K562 (cell line): ENCODE results near the gene TEX51. TPM values are rescaled to one million over a fixed set of nuclear protein-coding genes. Genes with fewer than 3 reads are reported as not detected.
A peak's percentile ranks its signal among the peaks of the same experiment; 100 is the strongest.

Experiments used
- ATAC-seq: fragments of 200-7000 bp; cut with Tn5 transposase; 3 replicates; pipeline ENCODE4 v1.9.1; 2020; ENCODE audit warnings: moderate library complexity
- BruUV-seq: library from RNA; stranded (reverse); fragments of 400-500 nt; replicated peaks from 2 replicates; lab custom pipeline; 2021; lab: Mats Ljungman, UMichigan
- CTCF ChIA-PET: fragments of 300-600 bp; formaldehyde crosslinking; extraction: SDS; loops from one replicate; lab custom pipeline; 2021; ENCODE audit warnings: low intra/inter-chr PET ratio; lab: Yijun Ruan, JAX
- POLR2A ChIA-PET: fragments of 300-600, 350-650 bp; sonication (Branson Sonifier 250); formaldehyde crosslinking; extraction: SDS; loops from one replicate; lab custom pipeline; 2021; ENCODE audit warnings: antibody characterized with exemption, inconsistent platforms; lab: Yijun Ruan, JAX
- DNase-seq, 4 experiments: peaks; one replicate each; pipeline versions ENCODE4 v3.0.0 to v3.0.0-alpha.2; 2011 to 2018; ENCODE audit warnings: low spot score in 3 of 4, mixed read lengths in 3 of 4; ENCODE audit errors: extremely low read depth in 1 of 4
- FAIRE-seq: peaks from 2 replicates; lab custom pipeline; 2011; peaks lifted over from hg19 to GRCh38; lab: Jason Lieb, UNC
- H2AFZ ChIP-seq: 2 replicates; pipeline ENCODE4 v1.6.0; 2011; ENCODE audit warnings: low read depth, low read length, control low read depth, inconsistent platforms
- H3K27ac ChIP-seq: fragments of 200-600 bp; 3 replicates; pipeline ENCODE4 v1.8.0; 2011; ENCODE audit warnings: low read depth, mild to moderate bottlenecking, control low read depth, inconsistent platforms, low read length, moderate library complexity, mixed read lengths; ENCODE audit errors: extremely low read depth
- H3K27me3 ChIP-seq, 2 experiments: fragments of 300-600 bp in 1 of 2; 2 replicates in 1 of 2; 3 replicates in 1 of 2; pipeline versions ENCODE4 v1.6.0 to v1.8.0; 2011; ENCODE audit warnings: inconsistent platforms in 2 of 2, low read length in 2 of 2, mild to moderate bottlenecking in 1 of 2, mixed read lengths in 1 of 2, moderate library complexity in 1 of 2; ENCODE audit not compliant: control insufficient read depth in 2 of 2, insufficient read depth in 2 of 2
- H3K36me3 ChIP-seq: fragments of 300-600 bp; 3 replicates; pipeline ENCODE4 v1.8.0; 2011; ENCODE audit warnings: mild to moderate bottlenecking, low read length, inconsistent platforms; ENCODE audit not compliant: control insufficient read depth, insufficient read depth
- H3K4me1 ChIP-seq, 2 experiments: fragments of 200-600 bp in 1 of 2; replicated peaks in 1 of 2; 2 replicates in 1 of 2; 3 replicates in 1 of 2; pipeline versions ENCODE4 v1.5.1 to v1.8.0; 2011; ENCODE audit warnings: inconsistent platforms in 2 of 2, low read length in 2 of 2, mild to moderate bottlenecking in 1 of 2, mixed read lengths in 1 of 2, moderate library complexity in 1 of 2; ENCODE audit not compliant: control insufficient read depth in 2 of 2, insufficient read depth in 2 of 2
- H3K4me2 ChIP-seq: 2 replicates; pipeline ENCODE4 v1.6.1; 2011; ENCODE audit warnings: low read length, control low read depth, inconsistent platforms, mixed read lengths; ENCODE audit not compliant: insufficient read depth
- H3K4me3 ChIP-seq: fragments of 200-600 bp; sonication (generic), shearing (Covaris generic); 2 replicates; pipeline ENCODE4 v1.5.1; 2016; ENCODE audit warnings: control low read depth, inconsistent platforms
- H3K79me2 ChIP-seq: fragments of 200-600 bp; 3 replicates; pipeline ENCODE4 v1.8.0; 2011; ENCODE audit warnings: low read length, inconsistent platforms; ENCODE audit not compliant: control insufficient read depth, insufficient read depth
- H3K9ac ChIP-seq, 2 experiments: 2 replicates each; pipeline versions ENCODE4 v1.6.0 to v1.6.1; 2011; ENCODE audit warnings: low read depth in 2 of 2, low read length in 2 of 2, control low read depth in 1 of 2, inconsistent platforms in 1 of 2, mild to moderate bottlenecking in 1 of 2, mixed read lengths in 1 of 2; ENCODE audit not compliant: insufficient read depth in 1 of 2
- H3K9me1 ChIP-seq: one replicate; pipeline ENCODE4 v1.6.0; 2011; ENCODE audit warnings: inconsistent platforms, mild to moderate bottlenecking, low read length, moderate library complexity; ENCODE audit not compliant: control insufficient read depth, insufficient read depth
- H3K9me3 ChIP-seq: replicated peaks from 2 replicates; pipeline ENCODE4 v1.5.1; 2011; ENCODE audit warnings: low read depth, low read length, inconsistent platforms; ENCODE audit not compliant: control insufficient read depth, insufficient read depth
- H4K20me1 ChIP-seq: replicated peaks from 2 replicates; pipeline ENCODE4 v1.6.1; 2011; ENCODE audit warnings: low read length, inconsistent platforms, mixed read lengths; ENCODE audit not compliant: control insufficient read depth, insufficient read depth
- KHSRP ChIP-seq: fragments of 450-650 bp; IDR thresholded peaks from 2 replicates; pipeline ENCODE4 v1.6.1; 2017
- NBN ChIP-seq: fragments of 450-650 bp; IDR thresholded peaks from 2 replicates; pipeline ENCODE4 v1.6.1; 2016; ENCODE audit warnings: low read depth, mild to moderate bottlenecking
- NFIC ChIP-seq: fragments of 450-650 bp; IDR thresholded peaks from 2 replicates; pipeline ENCODE4 v1.6.1; 2017; ENCODE audit warnings: mild to moderate bottlenecking, inconsistent platforms
- NFIX ChIP-seq: fragments of 250-450 bp; sonication (Bioruptor Pico); IDR thresholded peaks from 2 replicates; pipeline ENCODE4 v1.4.0; 2020; ENCODE audit warnings: low read depth, mild to moderate bottlenecking, moderate library complexity
- ZNF507 ChIP-seq: conservative IDR thresholded peaks from 2 replicates; pipeline ENCODE4 v1.6.1; 2017; ENCODE audit warnings: missing genetic modification characterization, missing compliant biosample characterization
- ZNF57 ChIP-seq: fragments of 450-650 bp; formaldehyde crosslinking; IDR thresholded peaks from 2 replicates; pipeline ENCODE4 v1.4.0; 2020; ENCODE audit warnings: mild to moderate bottlenecking, moderate library complexity
- WGBS: fragments of 100-300 bp; shearing (Covaris generic); methylation state at CpG from one replicate; pipeline ENCODE4 v1.1.6; 2016; ENCODE audit warnings: low coverage, mixed read lengths; ENCODE audit not compliant: insufficient coverage; ENCODE audit errors: missing lambda C conversion rate; 5-methylcytosine and 5-hydroxymethylcytosine counted together
- in situ Hi-C: fragments of 300-500 bp; cut with MboI; formaldehyde crosslinking; loops from 4 replicates; pipeline ENCODE4 v1.15.0; 2018; ENCODE audit warnings: inconsistent platforms, mixed read lengths
- intact Hi-C: fragments of 100-400 bp; cut with micrococcal nuclease; formaldehyde crosslinking; loops from 2 replicates; pipeline ENCODE4 v1.14.2; 2022
- polyA plus RNA-seq, 8 experiments: library from polyadenylated mRNA; depleted of rRNA in 4 of 8; stranded (reverse) in 5 of 8; unstranded in 3 of 8; fragments of >200 nt; fragmentation: Nextera tagmentation in 2 of 8; fragmentation: Illumina TruSeq in 1 of 8; extraction: Ambion mirVana in 2 of 8; extraction: Trizol in 1 of 8; gene quantifications; 2 replicates each; pipeline versions ENCODE4 v1.2.1 to v1.2.3, GENCODE V29; 2011 to 2014; ENCODE audit warnings: inconsistent platforms in 1 of 8, missing spikeins in 1 of 8
- total RNA-seq, 7 experiments: library from RNA; depleted of rRNA in 6 of 7; stranded (reverse); fragments of >200 nt in 6 of 7; fragmentation: Illumina TruSeq in 2 of 7; extraction: Trizol in 2 of 7; gene quantifications; 2 replicates each; pipeline versions ENCODE4 v1.2.1 to v1.2.3, GENCODE V29; 2011 to 2021; ENCODE audit warnings: low replicate concordance in 1 of 7
- TF ChIP-seq, protein P1 (sequence below): sonication (generic); formaldehyde crosslinking; IDR thresholded peaks from 2 replicates; pipeline ENCODE4 v1.8.0; 2023; ENCODE audit warnings: mild to moderate bottlenecking, missing genetic modification reagents

The TEX51 gene
- total and polyA plus RNA-seq, 9 of the 15 experiments (the other 6 are each of a cell fraction or from before 2014, with no cell fraction given) = not detected

DNA sequence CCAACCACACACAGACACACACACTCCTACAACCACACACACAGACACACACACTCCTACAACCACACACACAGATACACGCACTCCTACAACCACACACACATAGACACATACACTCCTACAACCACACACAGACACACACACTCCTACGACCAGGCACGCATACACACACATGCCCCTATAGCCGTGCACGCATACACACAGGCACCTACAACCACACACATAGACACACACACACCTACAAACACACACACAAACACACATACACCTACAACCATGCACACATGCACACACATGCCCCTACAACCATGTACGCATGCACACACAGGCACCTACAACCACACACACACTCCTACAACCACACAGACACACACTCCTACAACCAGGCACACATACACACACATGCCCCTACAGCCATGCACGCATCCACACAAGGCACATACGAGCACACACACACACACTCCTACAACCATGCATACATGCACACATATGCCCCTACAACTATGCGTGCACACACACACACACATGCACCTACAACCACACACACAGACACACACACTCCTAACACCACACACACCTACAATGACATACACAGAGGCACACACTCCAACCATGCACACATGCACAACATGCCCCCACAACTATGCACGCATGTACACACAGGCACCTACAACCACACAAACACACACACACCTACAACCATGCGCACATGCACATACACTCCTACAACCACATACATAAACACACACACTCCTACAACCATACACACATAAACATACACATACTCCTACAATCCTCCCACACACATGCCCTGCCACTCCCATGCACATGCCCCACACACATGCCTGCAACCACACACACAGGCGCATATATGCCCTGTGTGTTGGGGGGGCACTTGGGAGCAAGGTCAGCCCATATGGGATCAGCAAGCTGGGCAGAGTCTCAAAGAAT, 19.1 kb upstream of the TEX51 start:
- Histone ChIP-seq H3K9me1 (no peaks in the 10 kb centered on the region), H3K9me3 (no peaks in the 10 kb centered on the region), H2AFZ (no peak overlapping the region), H3K4me3 (no peak overlapping the region), H3K27ac (no peak overlapping the region), H3K4me2 (no peak overlapping the region), H3K79me2 (no peaks in the 10 kb centered on the region), H3K36me3 (no peaks in the 10 kb centered on the region), H3K9ac (no peak overlapping the region), H4K20me1 (no peaks in the 10 kb centered on the region), H3K4me1 (no peaks in the 10 kb centered on the region), H3K27me3 (peaks cover 0 to 33% of the 10 kb centered on the region in 2 experiments; a peak in 1 of 5 replicates)
- no peak for TF ChIP-seq NFIX
- in situ Hi-C loops = no loop called here
- DNase-seq = no peak
- no TSS peak for BruUV-seq
- intact Hi-C loops = no loop called here
- ATAC-seq = no peak
- CTCF ChIA-PET = no interaction called here
- WGBS = 4% methylated on average over 12 of the region's 12 CpGs
- FAIRE-seq = peak; percentile 69
- POLR2A ChIA-PET = no interaction called here

DNA sequence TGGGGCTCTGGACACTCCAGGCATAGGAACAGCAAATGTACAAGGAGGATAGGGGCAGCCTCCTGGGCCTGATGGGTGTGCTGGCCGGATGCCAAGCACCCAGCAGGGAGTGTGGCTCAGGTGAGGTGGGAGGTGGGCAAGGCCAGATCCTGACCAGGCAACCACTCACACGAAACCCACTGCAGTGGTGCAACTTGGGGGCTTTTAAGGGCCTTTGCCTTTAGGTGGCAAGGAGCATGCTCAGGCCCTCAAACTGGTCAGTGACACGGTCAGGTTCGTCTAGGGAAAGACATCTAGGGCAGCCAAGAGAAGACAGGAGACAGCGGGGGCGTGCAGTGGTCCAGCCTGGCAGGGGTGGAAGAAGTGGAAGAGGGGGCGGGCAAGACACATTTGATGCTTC, 18.4 kb upstream of the TEX51 start:
- ChIA-PET CTCF (no interaction called here), POLR2A (no interaction called here)
- H3K79me2 ChIP-seq = no peaks in the 10 kb centered on the region
- intact Hi-C loops (no loop called here), in situ Hi-C loops (no loop called here)
- TF ChIP-seq ZNF507 (no peak), KHSRP (no peak), ZNF57 (CRISPR knock-in tag) (no peak), NFIC (peak; percentile 63), NBN (no peak)
- TF ChIP-seq, protein P1, sequence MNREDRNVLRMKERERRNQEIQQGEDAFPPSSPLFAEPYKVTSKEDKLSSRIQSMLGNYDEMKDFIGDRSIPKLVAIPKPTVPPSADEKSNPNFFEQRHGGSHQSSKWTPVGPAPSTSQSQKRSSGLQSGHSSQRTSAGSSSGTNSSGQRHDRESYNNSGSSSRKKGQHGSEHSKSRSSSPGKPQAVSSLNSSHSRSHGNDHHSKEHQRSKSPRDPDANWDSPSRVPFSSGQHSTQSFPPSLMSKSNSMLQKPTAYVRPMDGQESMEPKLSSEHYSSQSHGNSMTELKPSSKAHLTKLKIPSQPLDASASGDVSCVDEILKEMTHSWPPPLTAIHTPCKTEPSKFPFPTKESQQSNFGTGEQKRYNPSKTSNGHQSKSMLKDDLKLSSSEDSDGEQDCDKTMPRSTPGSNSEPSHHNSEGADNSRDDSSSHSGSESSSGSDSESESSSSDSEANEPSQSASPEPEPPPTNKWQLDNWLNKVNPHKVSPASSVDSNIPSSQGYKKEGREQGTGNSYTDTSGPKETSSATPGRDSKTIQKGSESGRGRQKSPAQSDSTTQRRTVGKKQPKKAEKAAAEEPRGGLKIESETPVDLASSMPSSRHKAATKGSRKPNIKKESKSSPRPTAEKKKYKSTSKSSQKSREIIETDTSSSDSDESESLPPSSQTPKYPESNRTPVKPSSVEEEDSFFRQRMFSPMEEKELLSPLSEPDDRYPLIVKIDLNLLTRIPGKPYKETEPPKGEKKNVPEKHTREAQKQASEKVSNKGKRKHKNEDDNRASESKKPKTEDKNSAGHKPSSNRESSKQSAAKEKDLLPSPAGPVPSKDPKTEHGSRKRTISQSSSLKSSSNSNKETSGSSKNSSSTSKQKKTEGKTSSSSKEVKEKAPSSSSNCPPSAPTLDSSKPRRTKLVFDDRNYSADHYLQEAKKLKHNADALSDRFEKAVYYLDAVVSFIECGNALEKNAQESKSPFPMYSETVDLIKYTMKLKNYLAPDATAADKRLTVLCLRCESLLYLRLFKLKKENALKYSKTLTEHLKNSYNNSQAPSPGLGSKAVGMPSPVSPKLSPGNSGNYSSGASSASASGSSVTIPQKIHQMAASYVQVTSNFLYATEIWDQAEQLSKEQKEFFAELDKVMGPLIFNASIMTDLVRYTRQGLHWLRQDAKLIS (CRISPR knock-in tag) = no peak
- no peak for FAIRE-seq
- H3K27me3 ChIP-seq = peaks cover 0 to 39% of the 10 kb centered on the region in 2 experiments; a peak in 2 of 5 replicates
- no peak for ATAC-seq
- no peaks in the 10 kb centered on the region for H3K9me3 ChIP-seq
- no peaks in the 10 kb centered on the region for H4K20me1 ChIP-seq
- H3K9me1 ChIP-seq = no peaks in the 10 kb centered on the region
- H3K4me1 ChIP-seq = no peaks in the 10 kb centered on the region
- 3% methylated on average over 7 of the region's 7 CpGs for WGBS
- BruUV-seq = no TSS peak
- no peak for DNase-seq
- H3K36me3 ChIP-seq = no peaks in the 10 kb centered on the region
- H2AFZ ChIP-seq = no peak overlapping the region
- H3K9ac ChIP-seq = no peak overlapping the region
- H3K4me3 ChIP-seq = no peak overlapping the region
- no peak overlapping the region for H3K27ac ChIP-seq
- no peak overlapping the region for H3K4me2 ChIP-seq
